AG04450 (cell line): Measurements from ENCODE around the gene IL4R. TPM values are rescaled to one million over a fixed set of nuclear protein-coding genes. Genes with fewer than 3 reads are reported as not detected.

Source experiments
- CTCF ChIA-PET: fragments of 300-600, 350-600 bp; formaldehyde crosslinking; extraction: SDS; loops from one replicate; lab custom pipeline; 2022; ENCODE audit warnings: antibody characterized with exemption, inconsistent platforms; lab: Charles Lee
- POLR2A ChIA-PET: fragments of 350-600 bp; formaldehyde crosslinking; extraction: SDS; loops from one replicate; lab custom pipeline; 2021; ENCODE audit warnings: antibody characterized with exemption, inconsistent platforms; lab: Yijun Ruan, JAX
- DNase-seq: peaks from one replicate; pipeline ENCODE4 v3.0.0-alpha.2; 2011; ENCODE audit warnings: low read depth, low spot score
- H3K27ac ChIP-seq: one replicate; pipeline ENCODE4 v1.5.1; 2012; ENCODE audit warnings: low read depth, low read length, control low read depth
- H3K27me3 ChIP-seq: one replicate; pipeline ENCODE4 v1.6.0; 2012; ENCODE audit warnings: low read length; ENCODE audit not compliant: control insufficient read depth, insufficient read depth
- H3K4me3 ChIP-seq: 2 replicates; pipeline ENCODE4 v1.5.1; 2011; ENCODE audit warnings: mild to moderate bottlenecking, low read depth, low read length, control low read depth
- H3K9me3 ChIP-seq: 2 replicates; pipeline ENCODE4 v1.5.1; 2012; ENCODE audit warnings: low read length; ENCODE audit not compliant: control insufficient read depth, insufficient read depth
- polyA plus RNA-seq: library from polyadenylated mRNA; depleted of rRNA; stranded (reverse); fragments of >200 nt; gene quantifications from 2 replicates; pipeline ENCODE4 v1.2.3, GENCODE V29; 2011
- TF ChIP-seq, protein P1 (sequence below): IDR thresholded peaks from 2 replicates; pipeline ENCODE4 v1.5.1; 2011; ENCODE audit warnings: low read depth, low read length, control low read depth, inconsistent platforms

Gene IL4R
- polyA plus RNA-seq, 1 experiment, result 31.1 TPM

- CTCF ChIA-PET, result interaction anchor here (1.1 kb wide), 1 partner anchor 78 kb away, joined by 8 read pairs; no protein-coding TSS in a partner anchor
- TF ChIP-seq, protein P1, sequence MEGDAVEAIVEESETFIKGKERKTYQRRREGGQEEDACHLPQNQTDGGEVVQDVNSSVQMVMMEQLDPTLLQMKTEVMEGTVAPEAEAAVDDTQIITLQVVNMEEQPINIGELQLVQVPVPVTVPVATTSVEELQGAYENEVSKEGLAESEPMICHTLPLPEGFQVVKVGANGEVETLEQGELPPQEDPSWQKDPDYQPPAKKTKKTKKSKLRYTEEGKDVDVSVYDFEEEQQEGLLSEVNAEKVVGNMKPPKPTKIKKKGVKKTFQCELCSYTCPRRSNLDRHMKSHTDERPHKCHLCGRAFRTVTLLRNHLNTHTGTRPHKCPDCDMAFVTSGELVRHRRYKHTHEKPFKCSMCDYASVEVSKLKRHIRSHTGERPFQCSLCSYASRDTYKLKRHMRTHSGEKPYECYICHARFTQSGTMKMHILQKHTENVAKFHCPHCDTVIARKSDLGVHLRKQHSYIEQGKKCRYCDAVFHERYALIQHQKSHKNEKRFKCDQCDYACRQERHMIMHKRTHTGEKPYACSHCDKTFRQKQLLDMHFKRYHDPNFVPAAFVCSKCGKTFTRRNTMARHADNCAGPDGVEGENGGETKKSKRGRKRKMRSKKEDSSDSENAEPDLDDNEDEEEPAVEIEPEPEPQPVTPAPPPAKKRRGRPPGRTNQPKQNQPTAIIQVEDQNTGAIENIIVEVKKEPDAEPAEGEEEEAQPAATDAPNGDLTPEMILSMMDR, result no peak
- Histone ChIP-seq H3K4me3 (peak overlapping the region; percentile 81), H3K9me3 (no peaks in the 10 kb centered on the region), H3K27me3 (no peaks in the 10 kb centered on the region), H3K27ac (no peak overlapping the region)
- no peak for DNase-seq
- POLR2A ChIA-PET, result no interaction called here
Measured at GRCh38 chr16:27312580-27313421, 973 bp upstream of the IL4R start.

DNA sequence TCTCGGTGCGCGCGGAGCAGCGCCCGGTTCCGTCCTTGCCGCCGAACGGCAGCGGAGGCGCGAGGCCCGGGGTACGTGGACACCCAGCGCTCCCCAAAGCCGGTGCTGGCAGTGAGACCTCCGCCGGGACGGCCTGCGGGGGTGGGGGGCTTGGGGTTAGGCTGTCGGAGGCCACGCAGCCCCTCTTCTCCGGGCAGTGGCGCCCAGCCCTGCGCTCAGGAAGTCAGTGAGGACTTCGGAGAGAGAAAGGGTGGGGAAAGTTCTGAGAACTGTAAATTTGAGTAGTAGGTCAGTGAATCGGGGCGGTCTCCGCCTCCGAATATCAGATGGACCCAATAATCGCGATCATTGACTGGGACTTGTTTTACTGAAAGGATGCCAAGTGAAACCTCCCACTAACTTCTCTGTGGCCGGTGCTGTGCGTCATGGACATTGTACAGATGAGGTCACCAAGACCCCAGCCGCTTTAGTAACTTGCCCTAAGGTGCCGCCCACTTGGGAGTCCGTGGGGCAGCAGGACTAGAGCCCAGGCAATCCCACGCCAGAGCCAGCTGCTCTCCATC, 468 bp downstream of the IL4R start:
- no peaks in the 10 kb centered on the region for H3K27me3 ChIP-seq
- peak; percentile 84 for DNase-seq
- H3K27ac ChIP-seq, result peak overlapping the region; percentile 85
- no peaks in the 10 kb centered on the region; the same call in 1 of the 2 replicates for H3K9me3 ChIP-seq
- CTCF ChIA-PET, result no interaction called here
- TF ChIP-seq, protein P1, result no peak
- POLR2A ChIA-PET, result interaction anchor here (5.1 kb wide), 1 partner anchor 71 kb away, joined by 18 read pairs; no protein-coding TSS in a partner anchor
- H3K4me3 ChIP-seq, result peak overlapping the region; percentile 81

GRCh38 chr16:27314986-27315332, 1.2 kb downstream of the IL4R start:
- Histone ChIP-seq H3K27me3 (no peaks in the 10 kb centered on the region), H3K9me3 (no peaks in the 10 kb centered on the region; the same call in 1 of the 2 replicates), H3K27ac (peak overlapping the region; percentile 85), H3K4me3 (peak overlapping the region; percentile 81)
- CTCF ChIA-PET, result interaction anchor here (3.3 kb wide), 1 partner anchor 80 kb away, joined by 17 read pairs; no protein-coding TSS in a partner anchor
- TF ChIP-seq, protein P1, result no peak
- no peak for DNase-seq
- POLR2A ChIA-PET, result interaction anchor here (5.1 kb wide), 1 partner anchor 72 kb away, joined by 18 read pairs; no protein-coding TSS in a partner anchor

DNA sequence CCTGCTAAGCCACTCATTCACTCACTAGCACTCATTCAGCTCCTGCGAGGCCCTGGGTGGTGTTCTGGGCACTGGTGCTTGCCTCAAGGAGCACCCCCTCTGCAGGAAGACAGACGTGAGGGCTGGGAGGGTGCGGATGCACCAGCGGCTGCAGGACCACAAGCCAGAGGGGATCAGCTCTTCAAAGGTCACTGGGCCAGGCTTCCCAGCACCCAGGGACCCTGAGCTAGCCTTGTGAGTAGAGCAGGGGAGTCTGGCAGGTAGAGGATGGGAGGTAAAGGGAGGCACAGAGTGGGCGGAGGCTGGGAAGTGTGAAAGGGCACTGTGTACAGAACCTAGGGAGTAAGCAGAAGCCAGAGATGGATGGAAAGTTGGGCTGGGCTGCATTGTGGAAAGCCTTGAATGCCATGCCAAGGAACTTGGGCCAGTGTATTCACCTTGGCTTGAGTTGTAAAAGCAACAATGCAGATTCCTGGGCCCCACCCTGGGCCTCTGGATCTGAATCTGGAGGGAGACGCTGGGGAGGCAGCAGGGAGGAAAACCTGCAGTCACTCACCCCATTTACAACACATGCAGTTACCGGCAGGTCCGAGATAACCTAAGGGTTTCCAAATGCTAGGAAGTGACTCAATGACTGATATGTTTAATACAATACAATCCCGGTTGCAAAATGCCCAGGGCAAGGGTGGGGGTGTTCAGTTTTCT, 1.7 kb downstream of the IL4R start:
- Histone ChIP-seq H3K4me3 (peak overlapping the region; percentile 81), H3K27ac (peak overlapping the region; percentile 85), H3K27me3 (no peaks in the 10 kb centered on the region), H3K9me3 (no peaks in the 10 kb centered on the region; the same call in 1 of the 2 replicates)
- no peak for DNase-seq
- ChIA-PET CTCF (interaction anchor here (3.3 kb wide), 1 partner anchor 81 kb away, joined by 17 read pairs; no protein-coding TSS in a partner anchor), POLR2A (interaction anchor here (1.1 to 5.1 kb wide), 3 partner anchors 11 to 73 kb away, joined by 5 to 18 read pairs (median 9); no protein-coding TSS in a partner anchor)
- TF ChIP-seq, protein P1, result no peak; the same call in 1 of the 2 replicates
